Liver (tissue), 9 donors: Measurements from ENCODE around the gene SORBS2. TPM values are rescaled to one million over a fixed set of nuclear protein-coding genes. Genes with fewer than 3 reads are reported as not detected.

Source experiments
- DNase-seq: peaks from one replicate; pipeline ENCODE4 v3.0.0-alpha.2; 2017; ENCODE audit warnings: low spot score
- H3K27ac ChIP-seq, 2 donors: one replicate each; pipeline ENCODE4 v1.7.0; 2013; ENCODE audit warnings: inconsistent platforms in 2 of 2, low read length in 2 of 2, control low read depth in 1 of 2, low read depth in 1 of 2, mild to moderate bottlenecking in 1 of 2
- H3K27me3 ChIP-seq, 4 donors: one replicate each; pipeline versions ENCODE4 v1.6.1 to v1.7.0; 2013; ENCODE audit warnings: low read length in 3 of 4, inconsistent platforms in 1 of 4, mild to moderate bottlenecking in 1 of 4, moderate library complexity in 1 of 4; ENCODE audit not compliant: control insufficient read depth in 4 of 4, insufficient read depth in 4 of 4
- H3K36me3 ChIP-seq, 4 donors: one replicate each; pipeline versions ENCODE4 v1.6.1 to v1.7.0; 2013; ENCODE audit warnings: low read length in 3 of 4, mild to moderate bottlenecking in 3 of 4, low read depth in 1 of 4, moderate library complexity in 1 of 4; ENCODE audit not compliant: control insufficient read depth in 4 of 4, insufficient read depth in 3 of 4
- H3K4me1 ChIP-seq, 4 donors: one replicate each; pipeline versions ENCODE4 v1.6.1 to v1.7.0; 2013; ENCODE audit warnings: low read length in 3 of 4, mild to moderate bottlenecking in 3 of 4, moderate library complexity in 1 of 4; ENCODE audit not compliant: control insufficient read depth in 4 of 4, insufficient read depth in 4 of 4
- H3K4me3 ChIP-seq, 3 donors: one replicate each; pipeline versions ENCODE4 v1.6.1 to v1.7.0; 2013; ENCODE audit warnings: low read length in 3 of 3, control low read depth in 1 of 3, low read depth in 1 of 3, mild to moderate bottlenecking in 1 of 3
- H3K9ac ChIP-seq, 2 donors: one replicate each; pipeline ENCODE4 v1.7.0; 2013; ENCODE audit warnings: low read length in 2 of 2, mild to moderate bottlenecking in 2 of 2, moderate library complexity in 2 of 2, control low read depth in 1 of 2, low read depth in 1 of 2
- H3K9me3 ChIP-seq, 4 donors: one replicate each; pipeline versions ENCODE4 v1.6.1 to v1.7.0; 2013; ENCODE audit warnings: low read length in 3 of 4; ENCODE audit not compliant: control insufficient read depth in 4 of 4
- CTCF ChIP-seq: fragments of 150-350 bp; IDR thresholded peaks from 2 replicates; pipeline ENCODE4 v1.5.1; 2017; ENCODE audit warnings: improper control_type of control experiment, low read depth, low read length; ENCODE audit not compliant: missing input control
- FOXA1 ChIP-seq: IDR thresholded peaks from 2 replicates; pipeline ENCODE4 v1.6.1; 2016; ENCODE audit warnings: antibody characterized with exemption
- FOXA2 ChIP-seq: IDR thresholded peaks from 2 replicates; pipeline ENCODE4 v1.6.1; 2016; ENCODE audit warnings: antibody characterized with exemption
- GABPA ChIP-seq, 2 donors: IDR thresholded peaks in 1 of 2; conservative IDR thresholded peaks in 1 of 2; 2 replicates each; pipeline ENCODE4 v1.6.1; 2016; ENCODE audit warnings: antibody characterized with exemption in 2 of 2, mild to moderate bottlenecking in 1 of 2, moderate library complexity in 1 of 2
- HNF4A ChIP-seq, 2 donors: conservative IDR thresholded peaks; 2 replicates each; pipeline ENCODE4 v1.6.1; 2016; ENCODE audit warnings: antibody characterized with exemption in 2 of 2, mild to moderate bottlenecking in 2 of 2
- HNF4G ChIP-seq: IDR thresholded peaks from 2 replicates; pipeline ENCODE4 v1.6.1; 2016; ENCODE audit warnings: antibody characterized with exemption
- JUND ChIP-seq, 2 donors: IDR thresholded peaks; 2 replicates each; pipeline ENCODE4 v1.6.1; 2016; ENCODE audit warnings: antibody characterized with exemption in 2 of 2
- NR2F2 ChIP-seq: IDR thresholded peaks from 2 replicates; pipeline ENCODE4 v1.6.1; 2016; ENCODE audit warnings: antibody characterized with exemption
- RAD21 ChIP-seq, 2 donors: IDR thresholded peaks; 2 replicates each; pipeline ENCODE4 v1.6.1; 2016; ENCODE audit warnings: antibody characterized with exemption in 2 of 2, mild to moderate bottlenecking in 2 of 2
- RXRA ChIP-seq, 2 donors: IDR thresholded peaks; 2 replicates each; pipeline ENCODE4 v1.6.1; 2017 to 2018; ENCODE audit warnings: antibody characterized with exemption in 2 of 2, mild to moderate bottlenecking in 1 of 2
- SP1 ChIP-seq: IDR thresholded peaks from 2 replicates; pipeline ENCODE4 v1.6.1; 2018; ENCODE audit warnings: antibody characterized with exemption, mild to moderate bottlenecking
- TAF1 ChIP-seq: conservative IDR thresholded peaks from 2 replicates; pipeline ENCODE4 v1.6.1; 2016; ENCODE audit warnings: antibody characterized with exemption, mild to moderate bottlenecking
- YY1 ChIP-seq: IDR thresholded peaks from 2 replicates; pipeline ENCODE4 v1.6.1; 2016; ENCODE audit warnings: antibody characterized with exemption, mild to moderate bottlenecking
- ZBTB33 ChIP-seq: IDR thresholded peaks from 2 replicates; pipeline ENCODE4 v1.6.1; 2016; ENCODE audit warnings: antibody characterized with exemption
- WGBS: extraction: QIAGEN DNeasy Blood & Tissue Kit; methylation state at CpG from one replicate; pipeline ENCODE4 v1.1.7; 2013; 5-methylcytosine and 5-hydroxymethylcytosine counted together
- polyA plus RNA-seq, 2 donors: library from polyadenylated mRNA; stranded (reverse) in 1 of 2; unstranded in 1 of 2; fragments of 200-250 nt in 1 of 2; fragments of >200 nt in 1 of 2; fragmentation: Nextera tagmentation in 1 of 2; extraction: Ambion mirVana in 1 of 2; gene quantifications; one replicate each; pipeline versions ENCODE4 v1.2.1 to v1.2.3, GENCODE V29; 2013 to 2015
- total RNA-seq, 2 donors: library from RNA; depleted of rRNA; stranded (reverse); fragments of >200 nt; gene quantifications; one replicate each; pipeline ENCODE4 v1.2.3, GENCODE V29; 2014
- TF ChIP-seq, protein P1 (sequence below): IDR thresholded peaks from 2 replicates; pipeline ENCODE4 v1.6.1; 2016; ENCODE audit warnings: antibody characterized with exemption
- donor health status: healthy.
- donor health status: healthy.
- donor health status: healthy.
- donor health status: healthy.
- donor health status: healthy.

SORBS2 gene
- total and polyA plus RNA-seq, 4 donors, result 23.3 to 136 (median 59.6) TPM

DNA sequence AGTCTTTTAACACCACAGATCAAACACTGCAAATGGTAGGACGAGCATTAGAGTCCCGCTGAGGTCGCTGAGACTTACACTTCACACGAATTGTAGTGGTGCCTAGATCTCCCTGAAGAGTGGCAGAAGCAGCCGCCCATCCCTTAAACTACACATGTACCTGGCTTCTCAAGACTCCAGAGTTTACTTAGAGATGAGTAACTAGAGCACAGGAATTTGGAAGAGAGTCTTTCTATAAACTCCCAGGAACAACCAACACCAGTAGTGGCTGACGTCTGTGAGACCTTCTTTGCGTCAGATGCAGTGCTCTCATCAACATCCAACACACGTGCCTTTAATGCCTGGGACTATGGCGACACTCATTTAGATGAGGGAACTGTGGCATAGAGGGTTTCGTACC is 12.6 kb downstream of the SORBS2 start:
- H3K36me3 ChIP-seq, result peaks cover 0 to 11% (median 1%) of the 10 kb centered on the region in 4 donors
- DNase-seq, result no peak
- peaks cover 0 to 20% (median 5%) of the 10 kb centered on the region in 4 donors for H3K4me1 ChIP-seq
- no peak overlapping the region for H3K27ac ChIP-seq
- no peak overlapping the region for H3K4me3 ChIP-seq
- H3K9me3 ChIP-seq, result no peaks in the 10 kb centered on the region
- no peak overlapping the region for H3K9ac ChIP-seq
- WGBS, result 94% methylated on average over 10 of the region's 10 CpGs
- no peak for TF ChIP-seq RXRA (IDR thresholded peaks at IDR 0.05)
- no peak for TF ChIP-seq NR2F2
- no peak for TF ChIP-seq HNF4G
- no peak for TF ChIP-seq FOXA1
- TF ChIP-seq SP1, result no peak
- no peak for TF ChIP-seq JUND (IDR thresholded peaks at IDR 0.05)
- no peaks in the 10 kb centered on the region for H3K27me3 ChIP-seq

DNA sequence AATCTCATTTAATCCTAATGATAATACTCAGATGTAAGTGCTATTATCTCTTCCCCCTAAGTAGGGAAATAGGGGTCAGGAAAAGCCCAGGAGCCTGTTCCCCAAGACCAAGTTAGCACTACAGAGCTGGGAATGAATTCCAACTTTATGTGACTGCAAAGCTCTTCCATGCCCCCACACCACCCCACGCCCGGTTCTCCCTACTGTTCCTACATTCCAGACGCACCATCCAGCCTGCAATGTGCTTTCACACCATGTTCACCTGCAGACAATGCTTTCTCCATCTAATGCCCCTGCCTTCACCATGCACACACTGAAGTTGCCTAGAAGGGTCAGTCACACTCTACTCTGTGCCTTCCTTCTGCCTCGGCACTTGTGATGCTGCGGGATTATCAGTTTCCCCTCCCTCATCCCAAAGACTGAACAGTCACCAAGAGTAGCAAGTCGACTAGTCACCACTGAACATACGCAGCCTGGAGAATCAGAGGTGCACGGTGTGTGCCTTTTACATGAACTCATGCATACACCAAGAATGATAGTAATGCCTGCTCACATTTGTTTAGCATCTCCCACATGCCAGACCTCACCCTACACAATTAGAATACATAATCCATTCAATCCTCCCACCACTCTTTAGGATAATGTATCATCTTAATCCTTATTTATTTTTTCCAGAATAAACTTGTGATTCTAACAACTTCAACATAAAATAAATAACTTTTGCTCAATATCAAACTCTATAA is 14.2 kb downstream of the SORBS2 start:
- H3K36me3 ChIP-seq, result peaks cover 0 to 11% (median 4%) of the 10 kb centered on the region in 4 donors
- no peak overlapping the region for H3K27ac ChIP-seq
- TF ChIP-seq NR2F2 (no peak), HNF4A (conservative IDR thresholded peaks at IDR 0.05) (no peak), FOXA2 (no peak), TAF1 (no peak), JUND (IDR thresholded peaks at IDR 0.05) (no peak), RAD21 (IDR thresholded peaks at IDR 0.05) (no peak)
- H3K9me3 ChIP-seq, result no peaks in the 10 kb centered on the region
- no peak overlapping the region for H3K9ac ChIP-seq
- H3K27me3 ChIP-seq, result no peaks in the 10 kb centered on the region
- peaks cover 0 to 14% (median 2%) of the 10 kb centered on the region in 4 donors for H3K4me1 ChIP-seq
- 86% methylated on average over 8 of the region's 8 CpGs for WGBS
- H3K4me3 ChIP-seq, result no peak overlapping the region
- no peak for DNase-seq

GRCh38 chr4:185797018-185797417 is 15.0 kb downstream of the SORBS2 start:
- DNase-seq, result no peak
- Histone ChIP-seq H3K4me3 (no peak overlapping the region), H3K9ac (no peak overlapping the region), H3K27me3 (no peaks in the 10 kb centered on the region), H3K36me3 (peaks cover 0 to 11% (median 4%) of the 10 kb centered on the region in 4 donors), H3K27ac (no peak overlapping the region), H3K9me3 (no peaks in the 10 kb centered on the region), H3K4me1 (peaks cover 0 to 16% (median 2%) of the 10 kb centered on the region in 4 donors)
- WGBS, result 81% methylated on average over 14 of the region's 14 CpGs
- no peak for TF ChIP-seq GABPA (IDR thresholded peaks at IDR 0.05 in 1 of 2, conservative IDR thresholded peaks at IDR 0.05 in 1 of 2)
- no peak for TF ChIP-seq CTCF
- TF ChIP-seq, protein P1, sequence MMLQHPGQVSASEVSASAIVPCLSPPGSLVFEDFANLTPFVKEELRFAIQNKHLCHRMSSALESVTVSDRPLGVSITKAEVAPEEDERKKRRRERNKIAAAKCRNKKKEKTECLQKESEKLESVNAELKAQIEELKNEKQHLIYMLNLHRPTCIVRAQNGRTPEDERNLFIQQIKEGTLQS, result no peak
- no peak for TF ChIP-seq YY1
- no peak for TF ChIP-seq ZBTB33
